ENCODE data around the gene BRD1.

The BRD1 gene

DNA sequence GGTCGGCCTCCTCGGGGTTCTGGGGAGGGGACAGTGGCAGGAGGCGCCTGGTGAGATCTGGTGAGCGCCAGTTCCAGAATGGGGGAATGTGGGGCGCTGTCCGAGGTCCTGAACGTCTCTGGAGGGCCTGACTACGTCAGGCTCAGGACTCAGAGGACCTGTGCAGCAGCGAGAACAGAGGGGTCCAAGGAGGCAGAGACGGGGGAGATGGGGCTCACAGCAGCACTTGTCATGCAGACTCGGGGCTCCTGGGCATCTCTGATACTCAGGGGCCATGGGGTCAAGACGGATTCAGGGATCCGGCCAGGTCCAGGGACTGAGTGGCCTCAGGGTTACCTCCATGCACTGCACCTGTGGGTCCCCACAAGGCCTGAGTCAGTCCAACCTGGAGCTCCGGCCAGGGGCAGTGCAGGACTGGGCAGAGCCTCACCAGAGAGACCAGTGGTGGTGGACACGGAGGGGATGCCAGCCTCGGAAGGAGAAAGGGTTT, 92.2 kb downstream of the BRD1 start:
- no peak for TF ChIP-seq ZFX (IDR thresholded peaks at IDR 0.05; ENCODE audit: borderline replicate concordance)
- TF ChIP-seq, protein P1, sequence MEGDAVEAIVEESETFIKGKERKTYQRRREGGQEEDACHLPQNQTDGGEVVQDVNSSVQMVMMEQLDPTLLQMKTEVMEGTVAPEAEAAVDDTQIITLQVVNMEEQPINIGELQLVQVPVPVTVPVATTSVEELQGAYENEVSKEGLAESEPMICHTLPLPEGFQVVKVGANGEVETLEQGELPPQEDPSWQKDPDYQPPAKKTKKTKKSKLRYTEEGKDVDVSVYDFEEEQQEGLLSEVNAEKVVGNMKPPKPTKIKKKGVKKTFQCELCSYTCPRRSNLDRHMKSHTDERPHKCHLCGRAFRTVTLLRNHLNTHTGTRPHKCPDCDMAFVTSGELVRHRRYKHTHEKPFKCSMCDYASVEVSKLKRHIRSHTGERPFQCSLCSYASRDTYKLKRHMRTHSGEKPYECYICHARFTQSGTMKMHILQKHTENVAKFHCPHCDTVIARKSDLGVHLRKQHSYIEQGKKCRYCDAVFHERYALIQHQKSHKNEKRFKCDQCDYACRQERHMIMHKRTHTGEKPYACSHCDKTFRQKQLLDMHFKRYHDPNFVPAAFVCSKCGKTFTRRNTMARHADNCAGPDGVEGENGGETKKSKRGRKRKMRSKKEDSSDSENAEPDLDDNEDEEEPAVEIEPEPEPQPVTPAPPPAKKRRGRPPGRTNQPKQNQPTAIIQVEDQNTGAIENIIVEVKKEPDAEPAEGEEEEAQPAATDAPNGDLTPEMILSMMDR (IDR thresholded peaks at IDR 0.05), result no peak
- H3K27ac ChIP-seq, result no peak overlapping the region

GRCh38 chr22:49734882-49735281, 92.8 kb downstream of the BRD1 start:
- H3K27ac ChIP-seq, result no peak overlapping the region
- TF ChIP-seq ZFX (IDR thresholded peaks at IDR 0.05; ENCODE audit: borderline replicate concordance), result no peak
- TF ChIP-seq, protein P1 (IDR thresholded peaks at IDR 0.05), result no peak

DNA sequence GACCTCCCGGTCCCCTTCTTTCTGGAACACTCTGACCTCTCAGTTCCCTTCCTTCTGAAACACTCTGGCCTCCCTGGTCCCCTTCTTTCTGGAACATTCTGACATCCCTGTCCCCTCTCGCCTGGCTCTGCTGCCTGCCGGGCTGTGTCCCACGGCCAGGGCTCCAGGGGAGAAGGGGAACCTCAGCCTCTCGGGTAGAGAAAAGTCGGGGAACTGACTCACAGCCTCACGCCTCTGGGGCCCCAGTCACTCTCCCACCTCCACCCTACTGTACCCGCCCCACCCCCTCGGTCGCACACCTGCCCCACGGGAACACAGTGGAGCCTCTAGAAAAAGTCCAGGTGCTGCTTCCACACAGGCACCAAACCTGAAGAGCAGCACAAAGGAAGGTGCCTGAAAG, 93.3 kb downstream of the BRD1 start:
- TF ChIP-seq, protein P1 (IDR thresholded peaks at IDR 0.05), result no peak
- no peak for TF ChIP-seq ZFX (IDR thresholded peaks at IDR 0.05; ENCODE audit: borderline replicate concordance)
- no peak overlapping the region for H3K27ac ChIP-seq

DNA sequence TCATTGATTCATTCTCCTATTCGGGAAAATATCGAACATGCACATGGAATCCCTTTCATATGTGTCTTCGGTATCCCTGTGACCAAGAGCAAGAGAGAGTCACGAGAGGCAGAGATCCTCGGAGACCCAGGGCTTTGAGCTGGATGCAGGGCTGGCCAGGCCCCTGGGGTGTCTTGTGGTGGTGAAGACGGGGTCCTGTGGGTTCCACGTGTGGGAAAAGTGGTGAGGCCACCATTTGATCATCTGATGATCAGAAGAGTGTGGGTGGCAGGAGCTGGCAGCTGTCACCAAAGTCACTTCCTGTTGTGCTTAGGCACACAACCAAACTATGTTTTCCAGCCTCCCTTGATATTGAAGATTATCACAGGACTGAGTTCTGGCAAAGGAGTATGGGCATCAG, 94.0 kb downstream of the BRD1 start:
- no peak overlapping the region for H3K27ac ChIP-seq

DNA sequence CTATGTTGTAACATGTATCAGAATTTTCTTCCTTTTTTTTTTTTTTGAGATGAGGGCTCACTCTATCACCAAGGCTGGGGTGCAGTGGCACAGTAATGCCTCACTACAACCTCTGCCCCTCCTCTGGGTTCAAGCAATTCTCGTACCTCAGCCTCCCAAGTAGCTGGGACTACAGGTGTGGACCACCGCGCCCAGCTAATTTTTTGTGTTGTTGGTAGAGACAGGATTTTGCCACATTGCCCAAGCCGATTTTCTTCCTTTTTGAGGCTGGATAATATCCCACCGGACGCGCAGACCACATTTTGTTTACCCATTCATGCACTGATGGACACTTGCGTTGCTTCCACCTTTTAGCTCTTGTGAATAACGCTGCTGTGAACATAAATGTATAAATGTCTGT, 97.0 kb downstream of the BRD1 start:
- TF ChIP-seq, protein P1 (IDR thresholded peaks at IDR 0.05), result no peak
- no peak for TF ChIP-seq ZFX (IDR thresholded peaks at IDR 0.05; ENCODE audit: borderline replicate concordance)

More for the DNA sequence above, 94.0 kb downstream of the BRD1 start:
- no peak for TF ChIP-seq ZFX (IDR thresholded peaks at IDR 0.05; ENCODE audit: borderline replicate concordance)
- TF ChIP-seq, protein P1 (IDR thresholded peaks at IDR 0.05), result no peak

DNA sequence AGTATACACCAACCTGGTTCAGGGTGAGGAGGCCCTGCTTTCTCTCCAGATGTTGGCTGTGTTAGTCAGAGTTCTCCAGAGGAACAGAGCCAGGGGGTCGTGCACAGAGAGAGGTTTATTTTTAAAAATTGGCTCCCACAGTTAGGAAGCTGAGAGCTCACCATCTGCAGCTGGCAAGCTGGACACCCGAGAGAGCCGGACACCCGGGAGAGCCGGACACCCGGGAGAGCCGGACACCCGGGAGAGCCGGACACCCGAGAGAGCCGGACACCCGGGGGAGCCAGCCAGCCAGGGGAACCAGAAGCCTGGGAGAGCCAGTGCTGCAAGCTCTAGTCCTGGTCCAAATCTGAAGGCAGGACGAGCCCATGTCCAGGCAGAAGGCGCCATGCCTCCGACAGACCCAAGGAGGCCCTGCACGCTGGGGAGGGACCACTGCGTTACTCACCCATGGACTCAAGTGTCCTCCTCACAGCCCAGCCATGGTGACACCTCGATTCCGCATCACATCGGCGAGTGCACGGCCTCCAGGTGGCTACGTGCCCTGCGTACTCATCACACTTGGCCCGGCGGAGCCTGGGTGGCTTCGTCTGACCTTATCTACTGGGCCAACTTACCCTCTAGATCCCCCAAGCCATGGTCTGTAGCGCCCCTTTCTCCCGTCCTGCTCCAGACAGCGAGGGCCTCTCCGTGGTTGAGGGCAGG, 99.0 kb downstream of the BRD1 start:
- no peak overlapping the region for H3K27ac ChIP-seq
- TF ChIP-seq ZFX (IDR thresholded peaks at IDR 0.05; ENCODE audit: borderline replicate concordance), result no peak
- TF ChIP-seq, protein P1 (IDR thresholded peaks at IDR 0.05), result no peak

More for the DNA sequence above, 97.0 kb downstream of the BRD1 start:
- H3K27ac ChIP-seq, result no peak overlapping the region

DNA sequence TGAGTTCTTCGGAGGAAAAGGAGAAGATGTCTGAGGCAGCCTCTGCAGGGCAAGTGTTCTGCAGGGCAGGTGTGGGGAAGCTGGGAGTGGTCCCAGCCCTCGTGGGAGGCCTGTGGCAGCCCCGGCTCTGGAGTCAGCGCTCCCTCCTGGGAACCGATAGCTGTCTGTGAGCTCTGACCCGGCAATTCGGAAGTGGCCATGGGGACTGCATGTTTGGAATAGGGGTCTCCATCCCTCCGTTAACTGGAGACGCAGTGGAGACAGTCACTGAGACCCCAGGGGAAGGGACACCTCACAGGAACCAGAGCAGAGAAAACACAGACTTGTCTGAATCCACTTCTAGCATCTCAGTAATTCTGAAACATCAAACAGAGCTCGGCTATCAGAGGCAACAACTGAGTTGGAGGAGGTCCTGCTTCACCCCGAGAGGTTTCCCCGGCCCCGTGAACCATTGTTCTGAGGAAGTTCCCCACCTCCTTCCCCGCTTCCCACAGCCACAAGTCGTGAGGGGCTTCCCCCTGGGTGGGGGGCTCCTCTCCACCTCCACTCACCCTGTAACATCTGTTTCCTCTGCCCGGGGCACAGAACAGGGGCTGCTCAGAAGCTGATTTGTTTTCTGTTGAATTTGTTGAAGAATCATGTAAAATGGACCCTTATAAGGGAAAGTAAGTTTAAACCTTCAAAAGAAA, 99.6 kb downstream of the BRD1 start:
- no peak for TF ChIP-seq ZFX (IDR thresholded peaks at IDR 0.05; ENCODE audit: borderline replicate concordance)
- TF ChIP-seq, protein P1 (IDR thresholded peaks at IDR 0.05), result no peak
- H3K27ac ChIP-seq, result no peak overlapping the region

Data from 22Rv1 (cell line).